VCaP (cell line): ENCODE measurements around the gene SLC38A10.
A peak's percentile ranks its signal among the peaks of the same experiment; 100 is the strongest.
"Not testable (repeated sequence)": the region's sequence is repeated elsewhere in the genome, so short reads cannot be mapped to it uniquely, and the experiment has no call there.

Experiments
- H3K27ac ChIP-seq: fragments of 450-650 bp; 2 replicates; pipeline ENCODE4 v1.5.1; 2017
- TF ChIP-seq, protein P1 (sequence below): fragments of 450-650 bp; conservative IDR thresholded peaks from 2 replicates; pipeline ENCODE4 v1.5.1; 2017; ENCODE audit warnings: mild to moderate bottlenecking, moderate library complexity

Gene SLC38A10

DNA sequence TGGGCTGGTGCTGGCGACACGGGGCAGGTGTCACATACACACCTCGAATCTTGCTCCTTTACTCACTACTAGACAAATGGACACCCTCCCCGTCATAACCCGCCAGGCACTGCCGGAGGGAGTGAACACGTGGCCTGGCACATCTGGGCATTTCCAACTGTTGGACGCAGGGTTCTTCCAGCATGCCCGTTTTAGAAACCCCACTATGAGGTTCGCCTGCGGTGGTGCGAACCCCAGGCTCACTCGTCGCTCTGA lies 65.5 kb downstream of the SLC38A10 start:
- TF ChIP-seq, protein P1, sequence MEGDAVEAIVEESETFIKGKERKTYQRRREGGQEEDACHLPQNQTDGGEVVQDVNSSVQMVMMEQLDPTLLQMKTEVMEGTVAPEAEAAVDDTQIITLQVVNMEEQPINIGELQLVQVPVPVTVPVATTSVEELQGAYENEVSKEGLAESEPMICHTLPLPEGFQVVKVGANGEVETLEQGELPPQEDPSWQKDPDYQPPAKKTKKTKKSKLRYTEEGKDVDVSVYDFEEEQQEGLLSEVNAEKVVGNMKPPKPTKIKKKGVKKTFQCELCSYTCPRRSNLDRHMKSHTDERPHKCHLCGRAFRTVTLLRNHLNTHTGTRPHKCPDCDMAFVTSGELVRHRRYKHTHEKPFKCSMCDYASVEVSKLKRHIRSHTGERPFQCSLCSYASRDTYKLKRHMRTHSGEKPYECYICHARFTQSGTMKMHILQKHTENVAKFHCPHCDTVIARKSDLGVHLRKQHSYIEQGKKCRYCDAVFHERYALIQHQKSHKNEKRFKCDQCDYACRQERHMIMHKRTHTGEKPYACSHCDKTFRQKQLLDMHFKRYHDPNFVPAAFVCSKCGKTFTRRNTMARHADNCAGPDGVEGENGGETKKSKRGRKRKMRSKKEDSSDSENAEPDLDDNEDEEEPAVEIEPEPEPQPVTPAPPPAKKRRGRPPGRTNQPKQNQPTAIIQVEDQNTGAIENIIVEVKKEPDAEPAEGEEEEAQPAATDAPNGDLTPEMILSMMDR, result no peak
- no peak overlapping the region for H3K27ac ChIP-seq

DNA sequence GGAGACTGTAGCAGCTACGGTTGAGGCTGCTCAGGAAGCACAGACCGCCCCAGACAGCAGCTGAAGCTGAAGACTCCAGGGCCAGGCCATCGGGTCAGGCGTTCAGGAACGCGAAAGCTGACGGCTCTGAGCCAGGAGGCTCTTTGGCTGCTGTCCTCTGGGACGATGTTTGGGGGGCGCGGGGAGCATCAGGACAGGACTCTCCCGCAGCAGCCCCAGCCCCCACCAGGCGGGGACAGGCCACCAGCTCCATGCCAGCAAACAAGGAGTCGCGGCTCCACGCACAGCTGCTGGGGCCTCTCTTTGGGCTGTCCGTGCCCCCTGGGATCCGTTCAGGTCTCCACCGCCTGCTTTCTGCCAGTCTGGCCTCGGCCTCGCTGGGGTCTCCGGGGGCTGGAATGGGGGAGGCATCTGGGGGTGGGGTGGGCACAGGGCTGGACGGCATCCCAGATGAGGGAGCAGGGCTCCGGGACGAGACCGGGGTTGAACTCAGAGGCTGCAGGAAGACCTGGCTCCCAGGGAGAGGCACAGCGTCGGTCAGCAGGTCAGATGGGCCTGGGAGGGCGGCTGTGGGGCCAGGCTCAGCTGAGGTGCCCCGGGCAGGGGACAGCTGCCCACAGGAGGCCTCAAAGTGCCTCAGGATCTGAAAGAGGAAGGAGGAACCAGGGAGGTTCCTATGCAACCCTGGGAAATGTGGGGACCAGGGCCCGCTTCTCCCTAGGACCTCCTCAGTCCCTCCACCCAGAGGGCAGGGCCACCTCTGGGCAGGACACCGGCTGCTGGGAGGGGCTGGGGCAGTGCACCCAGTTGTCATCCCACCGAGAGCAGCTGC lies 66.1 kb downstream of the SLC38A10 start:
- no peak overlapping the region for H3K27ac ChIP-seq
- TF ChIP-seq, protein P1, result no peak

DNA sequence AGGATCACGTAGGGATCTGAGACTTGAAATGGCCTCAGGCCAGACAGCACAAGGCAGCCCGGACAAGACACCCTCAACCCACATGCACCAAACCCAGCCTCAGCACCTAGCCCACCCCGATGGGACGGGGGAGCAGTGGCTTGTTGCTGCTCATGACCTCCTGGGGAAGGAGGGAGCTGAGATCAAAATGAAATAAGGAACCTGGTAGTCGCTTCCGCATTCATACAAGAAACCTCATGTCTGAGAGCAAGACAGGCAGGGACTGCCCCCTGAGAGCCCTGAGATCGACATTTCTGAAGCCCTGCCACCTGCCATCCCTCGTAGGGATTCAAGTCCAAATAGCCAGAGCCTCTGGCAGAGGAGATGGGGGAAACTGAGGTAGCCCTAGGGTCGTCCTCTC lies 66.7 kb downstream of the SLC38A10 start:
- no peak overlapping the region for H3K27ac ChIP-seq

DNA sequence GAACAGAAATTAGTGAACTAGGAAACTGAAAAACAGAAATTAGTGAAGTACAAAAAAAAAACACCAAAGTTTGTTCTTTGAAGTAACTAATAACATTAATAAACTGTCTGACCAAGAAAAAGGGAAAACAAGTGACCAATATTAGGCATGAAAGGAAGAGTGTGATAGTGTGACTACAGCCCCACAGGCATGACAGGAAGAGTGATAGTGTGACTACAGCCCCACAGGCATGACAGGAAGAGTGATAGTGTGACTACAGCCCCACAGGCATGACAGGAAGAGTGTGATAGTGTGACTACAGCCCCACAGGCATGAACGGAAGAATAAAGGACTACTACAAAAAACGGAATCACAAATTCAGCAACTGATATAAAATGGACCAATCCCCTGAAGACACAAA lies 67.5 kb downstream of the SLC38A10 start:
- not testable (repeated sequence) for H3K27ac ChIP-seq

More for the DNA sequence above, 66.7 kb downstream of the SLC38A10 start:
- TF ChIP-seq, protein P1, result no peak

DNA sequence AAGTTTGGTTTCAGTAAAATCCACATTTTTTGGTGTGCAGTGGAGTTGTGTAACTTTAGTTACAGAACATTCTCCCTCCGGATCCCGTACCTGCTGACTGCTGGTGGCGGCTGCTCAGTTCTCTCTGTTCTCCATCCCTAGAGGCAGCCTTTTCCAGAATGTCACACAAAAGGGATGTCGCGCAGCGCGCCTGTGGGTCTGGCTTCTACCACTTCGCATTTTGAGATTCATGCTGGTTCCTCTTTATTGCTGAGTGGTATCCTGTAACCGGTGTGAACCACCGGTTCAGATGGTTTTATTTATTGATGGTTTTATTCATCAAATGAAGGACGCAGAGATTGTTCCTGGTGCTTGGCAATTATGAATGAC lies 71.4 kb downstream of the SLC38A10 start:
- peak overlapping the region; percentile 78 for H3K27ac ChIP-seq
- TF ChIP-seq, protein P1, result no peak

DNA sequence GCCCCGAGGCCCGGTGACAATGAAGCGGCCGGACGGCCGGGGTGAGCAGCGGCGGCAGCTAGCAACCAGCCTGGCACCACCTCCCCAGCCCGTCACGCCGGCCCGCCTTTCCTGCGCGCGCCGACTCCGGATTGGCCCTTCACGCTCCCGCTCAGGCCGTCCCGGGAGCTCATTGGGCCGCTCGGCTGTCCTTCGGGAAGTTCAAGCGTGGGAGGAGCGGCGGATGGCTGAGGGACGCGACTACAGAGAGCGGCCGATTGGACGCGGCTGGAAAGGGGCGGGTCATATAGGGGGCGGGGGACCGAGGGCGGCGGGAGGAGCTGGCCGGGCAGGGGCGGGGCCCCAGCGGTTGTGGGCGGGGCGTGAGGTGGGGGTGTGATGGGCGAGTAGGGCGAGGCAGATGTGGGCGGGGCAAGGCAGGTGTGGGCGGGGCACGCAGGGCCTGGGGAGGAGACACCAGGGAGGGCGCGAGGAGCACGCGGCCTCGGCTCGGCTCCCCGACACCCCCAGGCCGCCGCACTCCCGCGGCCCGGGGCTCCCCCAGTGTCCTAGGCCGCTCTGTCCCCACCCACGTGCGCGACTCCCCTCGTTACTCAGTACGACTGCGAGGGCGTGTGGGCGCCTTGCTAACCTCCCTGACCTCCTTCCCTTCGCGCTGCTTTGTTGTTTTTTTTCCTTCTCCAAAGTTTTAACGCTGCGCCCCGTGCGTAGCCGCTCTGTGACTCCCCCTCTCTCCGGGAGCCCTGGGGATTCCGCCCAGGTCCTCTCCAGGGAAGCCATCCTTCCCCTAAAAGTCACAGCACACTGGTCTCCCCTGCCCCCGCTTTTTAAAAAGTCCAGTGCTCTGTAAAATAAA lies 72.0 kb downstream of the SLC38A10 start, which contains the start of gene CEP131:
Gene CEP131, minus strand, starts transcription at position 60 of the 856 bp plus-strand sequence. CDS start 2,909 bp downstream, outside the sequence.
- TF ChIP-seq, protein P1, result no peak
- H3K27ac ChIP-seq, result peak within 1 kb of the TSS; percentile 78

DNA sequence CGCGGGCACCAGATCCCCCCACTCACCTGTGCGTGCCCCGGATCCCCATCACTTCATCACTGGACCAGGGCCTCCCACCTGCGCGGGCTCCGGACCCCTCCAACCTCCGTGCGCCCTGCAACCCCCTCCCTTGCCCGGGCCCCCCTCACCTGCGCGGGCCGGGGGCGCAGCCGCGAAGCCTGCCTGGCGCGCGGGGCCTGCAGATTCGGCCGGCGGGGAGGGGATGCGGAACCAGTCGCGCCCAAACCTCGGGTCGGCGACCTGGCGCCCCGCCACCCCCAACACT lies 72.5 kb downstream of the SLC38A10 start:
- peak overlapping the region; percentile 78 for H3K27ac ChIP-seq
- TF ChIP-seq, protein P1, result no peak
